ENCODE results near the gene RHBDD3.
"Not testable (repeated sequence)": the region's sequence is repeated elsewhere in the genome, so short reads cannot be mapped to it uniquely, and the experiment has no call there.

The RHBDD3 gene

GRCh38 chr22:29231971-29232959, 35.5 kb downstream of the RHBDD3 start:
- peaks cover 0 to 4% of the 10 kb centered on the region in 2 donors for H3K36me3 Mint-ChIP-seq
- H3K9me3 Mint-ChIP-seq, result peaks cover 5 to 6% of the 10 kb centered on the region in 2 donors
- peaks cover 19 to 52% of the 10 kb centered on the region in 2 donors for H3K27me3 Mint-ChIP-seq
- H3K27ac Mint-ChIP-seq, result no peak overlapping the region
- H3K4me3 Mint-ChIP-seq, result no peak overlapping the region
- no peak for DNase-seq
- ATAC-seq (replicated peaks), result no peak
- no peaks in the 10 kb centered on the region for H3K4me1 Mint-ChIP-seq

- H3K36me3 Mint-ChIP-seq, result peaks cover 0 to 4% of the 10 kb centered on the region in 2 donors
- no peak for DNase-seq
- peaks cover 5 to 6% of the 10 kb centered on the region in 2 donors for H3K9me3 Mint-ChIP-seq
- H3K27ac Mint-ChIP-seq, result no peak overlapping the region
- H3K4me1 Mint-ChIP-seq, result no peaks in the 10 kb centered on the region
- H3K4me3 Mint-ChIP-seq, result no peak overlapping the region
- no peak for ATAC-seq (replicated peaks)
- H3K27me3 Mint-ChIP-seq, result peaks cover 26 to 61% of the 10 kb centered on the region in 2 donors
Measured at GRCh38 chr22:29230972-29231875, 36.6 kb downstream of the RHBDD3 start.

DNA sequence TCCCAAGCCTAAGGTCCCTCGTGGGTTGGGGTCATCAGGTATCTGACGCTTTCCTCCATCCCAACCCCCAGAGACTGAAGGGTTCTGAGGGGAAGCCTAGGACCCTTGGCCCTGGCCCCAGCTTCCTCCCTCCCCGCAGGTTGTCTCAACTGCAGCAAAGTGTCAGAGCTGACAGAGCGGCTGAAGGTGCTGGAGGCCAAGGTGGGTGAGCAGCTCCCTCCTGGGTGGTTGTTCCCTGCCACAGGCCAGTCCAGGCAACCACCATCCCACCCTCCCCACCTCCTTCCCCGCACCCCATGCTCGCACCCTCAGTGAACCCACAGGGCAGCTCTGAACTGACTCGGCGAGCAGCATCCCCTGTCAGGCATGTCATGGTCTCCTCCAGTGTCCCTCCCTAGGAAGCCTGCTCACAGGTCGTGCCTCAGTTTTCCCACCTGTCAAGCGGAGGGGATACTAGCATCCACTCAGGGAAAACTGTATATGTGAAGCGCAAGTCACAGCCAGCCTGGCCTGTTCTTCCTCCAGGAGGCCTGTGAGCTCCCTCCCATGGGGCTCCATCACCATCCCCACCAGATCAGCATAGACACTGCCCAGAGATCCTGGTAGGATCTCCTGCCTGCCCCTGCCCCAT, 41.3 kb downstream of the RHBDD3 start:
- no peaks in the 10 kb centered on the region for H3K4me1 Mint-ChIP-seq
- H3K9me3 Mint-ChIP-seq, result no peaks in the 10 kb centered on the region
- no peaks in the 10 kb centered on the region for H3K36me3 Mint-ChIP-seq
- peaks cover 26 to 76% of the 10 kb centered on the region in 2 donors for H3K27me3 Mint-ChIP-seq
- DNase-seq, result no peak
- no peak for ATAC-seq (replicated peaks)
- no peak overlapping the region for H3K27ac Mint-ChIP-seq
- H3K4me3 Mint-ChIP-seq, result no peak overlapping the region

GRCh38 chr22:29225422-29226090, 42.2 kb downstream of the RHBDD3 start:
- peaks cover 30 to 77% of the 10 kb centered on the region in 2 donors for H3K27me3 Mint-ChIP-seq
- H3K36me3 Mint-ChIP-seq, result no peaks in the 10 kb centered on the region

DNA sequence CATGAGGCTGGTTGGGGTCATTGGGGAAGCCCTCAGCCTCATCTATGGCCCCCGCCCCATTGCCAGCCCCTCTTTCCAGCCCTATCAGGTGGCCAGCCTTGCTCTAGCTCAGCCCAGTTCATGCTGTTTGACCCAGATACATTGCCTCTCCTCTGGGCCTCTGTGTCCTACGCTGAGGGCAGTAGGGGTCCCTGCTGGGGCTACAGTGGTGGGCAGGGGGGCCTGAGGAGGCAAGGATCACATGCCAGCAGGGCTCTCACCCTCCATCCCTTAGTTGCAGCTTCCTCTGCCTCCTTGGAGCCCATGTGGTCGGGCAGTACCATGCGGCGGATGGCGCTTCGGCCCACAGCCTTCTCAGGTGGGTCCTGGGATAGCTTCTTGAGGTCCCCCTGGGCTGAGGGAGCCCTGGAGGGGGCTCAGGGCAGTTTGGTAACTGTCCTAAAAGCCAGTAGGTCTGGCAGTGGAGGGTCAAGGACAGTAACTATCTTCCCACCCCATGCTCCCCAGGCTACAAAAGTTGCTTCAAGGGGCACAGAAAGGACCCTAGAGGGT, 42.8 kb downstream of the RHBDD3 start:
- no peaks in the 10 kb centered on the region for H3K9me3 Mint-ChIP-seq
- ATAC-seq (replicated peaks) (no peak), DNase-seq (no peak)
- no peak overlapping the region for H3K4me3 Mint-ChIP-seq
- H3K4me1 Mint-ChIP-seq, result no peaks in the 10 kb centered on the region
- no peaks in the 10 kb centered on the region for H3K36me3 Mint-ChIP-seq
- no peak overlapping the region for H3K27ac Mint-ChIP-seq
- peaks cover 35 to 78% of the 10 kb centered on the region in 2 donors for H3K27me3 Mint-ChIP-seq

More at GRCh38 chr22:29225422-29226090, 42.2 kb downstream of the RHBDD3 start:
- H3K4me3 Mint-ChIP-seq, result no peak overlapping the region
- DNase-seq, result no peak
- H3K4me1 Mint-ChIP-seq, result no peaks in the 10 kb centered on the region
- H3K9me3 Mint-ChIP-seq, result no peaks in the 10 kb centered on the region
- ATAC-seq (replicated peaks), result no peak
- no peak overlapping the region for H3K27ac Mint-ChIP-seq

DNA sequence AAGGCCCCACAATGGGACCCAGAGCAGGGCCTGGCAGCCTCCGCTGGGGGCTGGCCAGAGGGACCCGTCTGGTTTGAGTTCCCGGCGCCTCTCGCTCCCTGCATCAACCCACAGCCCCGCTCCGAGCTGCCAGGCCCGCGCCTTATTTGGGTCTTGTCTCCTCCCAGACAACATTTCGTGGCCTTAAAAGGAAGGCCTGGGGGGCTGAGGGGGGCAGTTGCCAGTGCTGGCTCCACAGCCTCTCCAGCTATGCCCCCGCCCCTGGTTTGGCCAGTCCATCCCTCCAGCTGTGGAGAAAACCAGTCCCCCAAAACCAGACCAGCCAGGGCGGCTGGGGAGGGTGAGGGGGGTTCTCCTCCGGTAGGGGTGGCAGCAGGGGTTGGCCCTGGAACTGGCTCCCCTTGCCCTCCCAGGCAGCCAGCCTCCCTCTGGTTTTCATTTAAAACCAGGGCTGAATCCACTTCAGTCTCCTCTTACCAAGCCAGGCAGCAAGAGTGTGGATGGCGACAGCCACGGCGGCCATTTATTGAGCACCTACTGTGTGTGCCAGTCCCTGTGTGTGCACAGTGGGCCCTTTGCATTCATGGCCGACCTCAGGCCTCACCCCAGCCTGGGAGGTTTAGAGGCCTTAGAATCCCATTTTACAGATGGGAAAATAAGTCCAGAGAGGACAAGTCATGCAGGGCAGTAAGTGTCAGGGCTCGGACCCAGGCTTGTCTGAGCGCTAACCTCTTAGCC, 43.5 kb downstream of the RHBDD3 start:
- H3K36me3 Mint-ChIP-seq, result no peaks in the 10 kb centered on the region
- no peak for ATAC-seq (replicated peaks)
- no peak for DNase-seq
- H3K4me1 Mint-ChIP-seq, result no peaks in the 10 kb centered on the region
- no peaks in the 10 kb centered on the region for H3K9me3 Mint-ChIP-seq
- no peak overlapping the region for H3K4me3 Mint-ChIP-seq
- H3K27me3 Mint-ChIP-seq, result peaks cover 39 to 81% of the 10 kb centered on the region in 2 donors
- H3K27ac Mint-ChIP-seq, result no peak overlapping the region

- H3K36me3 Mint-ChIP-seq, result no peaks in the 10 kb centered on the region
- ATAC-seq (replicated peaks), result no peak
- H3K4me3 Mint-ChIP-seq, result no peak overlapping the region
- H3K27ac Mint-ChIP-seq, result no peak overlapping the region
- no peaks in the 10 kb centered on the region for H3K4me1 Mint-ChIP-seq
- DNase-seq, result no peak
- peaks cover 41 to 89% of the 10 kb centered on the region in 2 donors for H3K27me3 Mint-ChIP-seq
- H3K9me3 Mint-ChIP-seq, result no peaks in the 10 kb centered on the region
Measured at GRCh38 chr22:29219881-29220670, 47.7 kb downstream of the RHBDD3 start.

- ATAC-seq (replicated peaks), result not testable (repeated sequence)
Measured at GRCh38 chr22:29219409-29219782, 48.4 kb downstream of the RHBDD3 start.

DNA sequence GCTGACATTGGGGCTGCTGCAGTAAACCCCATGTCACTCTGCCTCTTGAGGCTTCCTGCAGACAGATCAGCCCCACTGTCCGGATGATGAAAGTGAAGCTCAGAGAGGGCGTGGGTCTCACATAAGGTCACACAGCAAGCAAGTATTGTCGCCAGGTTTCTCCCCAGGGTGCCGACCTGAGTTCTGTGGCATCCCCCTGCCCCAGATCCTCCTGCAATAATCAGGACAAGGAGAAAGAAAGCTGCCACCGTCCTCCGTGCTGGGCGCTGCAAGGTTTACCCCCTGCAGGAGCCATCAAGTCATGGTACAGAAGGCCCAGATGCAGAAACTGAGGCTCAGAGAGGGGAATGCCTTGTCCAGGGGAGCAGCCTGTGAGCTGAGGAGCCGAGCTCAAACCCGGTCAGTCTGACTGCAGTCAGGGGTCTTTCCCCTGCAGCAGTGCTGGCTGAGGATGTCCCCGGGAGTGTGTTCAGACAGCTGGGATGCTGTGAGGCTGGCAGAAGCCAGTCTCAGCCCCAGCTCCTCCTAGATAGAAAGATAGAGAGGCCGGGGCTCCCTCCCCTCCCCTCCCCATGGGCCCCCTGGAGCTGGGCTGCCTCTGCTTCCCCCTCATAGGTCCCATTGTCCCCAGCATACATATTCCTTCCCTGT, 48.9 kb downstream of the RHBDD3 start:
- H3K4me3 Mint-ChIP-seq, result no peak overlapping the region
- no peaks in the 10 kb centered on the region for H3K9me3 Mint-ChIP-seq
- ATAC-seq (replicated peaks), result no peak
- DNase-seq, result no peak
- H3K27ac Mint-ChIP-seq, result no peak overlapping the region
- peaks cover 0 to 3% of the 10 kb centered on the region in 2 donors for H3K4me1 Mint-ChIP-seq
- H3K27me3 Mint-ChIP-seq, result peaks cover 48 to 90% of the 10 kb centered on the region in 2 donors
- H3K36me3 Mint-ChIP-seq, result no peaks in the 10 kb centered on the region

More at GRCh38 chr22:29219409-29219782, 48.4 kb downstream of the RHBDD3 start:
- H3K36me3 Mint-ChIP-seq, H3K4me1 Mint-ChIP-seq, H3K9me3 Mint-ChIP-seq, H3K4me3 Mint-ChIP-seq, H3K27ac Mint-ChIP-seq, DNase-seq: not testable (repeated sequence)
- H3K27me3 Mint-ChIP-seq, result peaks cover 43 to 89% of the 10 kb centered on the region in 2 donors

DNA sequence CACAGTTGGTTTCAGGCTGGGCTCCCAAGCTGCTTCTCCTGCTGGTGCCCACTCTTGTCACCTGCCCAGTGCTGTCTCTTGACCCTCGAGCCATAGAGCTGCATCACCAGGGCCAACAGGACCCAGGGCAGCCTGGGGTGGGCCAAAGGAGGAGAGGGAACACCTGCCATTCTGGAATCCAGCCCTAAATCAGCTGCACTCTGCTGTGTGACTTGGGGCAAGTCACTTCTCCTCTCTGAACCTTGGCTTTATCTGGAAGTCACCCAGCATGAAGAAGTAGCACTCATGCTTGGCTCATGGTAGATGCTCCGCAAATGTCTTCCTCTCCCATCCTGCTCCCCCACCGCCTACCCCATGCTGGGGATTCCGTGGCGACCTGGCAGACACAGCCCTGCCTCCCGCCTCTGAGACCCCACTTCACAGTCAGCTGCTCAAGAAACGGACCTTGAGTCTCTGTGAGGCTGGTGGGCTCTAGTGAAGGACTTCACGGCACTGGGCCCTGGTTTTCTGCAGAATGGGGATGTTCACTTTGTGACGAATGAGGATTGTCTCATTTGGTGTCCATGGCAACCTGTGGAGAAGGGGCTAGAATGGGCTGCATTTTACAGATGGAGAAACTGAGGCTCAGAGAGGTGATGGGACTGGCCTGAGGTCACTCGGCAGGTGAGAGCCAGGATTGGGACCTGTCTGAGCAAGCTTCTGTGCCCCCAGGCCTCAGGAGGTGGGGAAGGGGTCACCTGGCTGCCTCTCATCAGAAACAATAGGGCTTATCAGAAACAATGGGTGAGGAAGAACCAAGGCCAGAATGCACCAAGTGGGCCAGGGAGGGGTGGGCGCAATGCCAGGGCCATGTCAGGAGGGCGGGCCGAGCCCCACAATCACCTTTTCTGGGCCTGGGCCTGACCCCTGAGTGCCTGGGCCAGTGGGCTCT, 49.7 kb downstream of the RHBDD3 start:
- ATAC-seq (replicated peaks) (no peak), DNase-seq (no peak)
- Mint-ChIP-seq H3K4me3 (no peak overlapping the region), H3K27ac (no peak overlapping the region), H3K36me3 (no peaks in the 10 kb centered on the region), H3K27me3 (peaks cover 52 to 92% of the 10 kb centered on the region in 2 donors), H3K9me3 (no peaks in the 10 kb centered on the region), H3K4me1 (peaks cover 0 to 3% of the 10 kb centered on the region in 2 donors)

All from stimulated activated naive B cell treated with anti-CD40 and anti-IgM and Interleukin-4, amounts not matched to agents 10 μg/mL and 1 μg/mL and 100 μg/mL, for 72 hours (primary cell).